Hepatocyte (in vitro differentiated cells): ENCODE results near the gene AOPEP.

ENCODE experiments used
- EZH2 ChIP-seq: fragments of 200-600 bp; sonication (generic); IDR thresholded peaks from 2 replicates; pipeline ENCODE4 v1.6.1; 2016; ENCODE audit warnings: antibody characterized with exemption, mild to moderate bottlenecking, borderline replicate concordance
- EZH2phosphoT487 ChIP-seq: fragments of 200-600 bp; sonication (generic); IDR thresholded peaks from one replicate; pipeline ENCODE4 v1.6.1; 2018; ENCODE audit warnings: antibody characterized with exemption, mild to moderate bottlenecking, low read depth, moderate library complexity; ENCODE audit not compliant: unreplicated experiment, severe bottlenecking
- TF ChIP-seq, protein P1 (sequence below): fragments of 200-600 bp; sonication (generic); IDR thresholded peaks from 2 replicates; pipeline ENCODE4 v1.5.1; 2016; ENCODE audit warnings: antibody characterized with exemption, mild to moderate bottlenecking; ENCODE audit not compliant: poor library complexity

DNA sequence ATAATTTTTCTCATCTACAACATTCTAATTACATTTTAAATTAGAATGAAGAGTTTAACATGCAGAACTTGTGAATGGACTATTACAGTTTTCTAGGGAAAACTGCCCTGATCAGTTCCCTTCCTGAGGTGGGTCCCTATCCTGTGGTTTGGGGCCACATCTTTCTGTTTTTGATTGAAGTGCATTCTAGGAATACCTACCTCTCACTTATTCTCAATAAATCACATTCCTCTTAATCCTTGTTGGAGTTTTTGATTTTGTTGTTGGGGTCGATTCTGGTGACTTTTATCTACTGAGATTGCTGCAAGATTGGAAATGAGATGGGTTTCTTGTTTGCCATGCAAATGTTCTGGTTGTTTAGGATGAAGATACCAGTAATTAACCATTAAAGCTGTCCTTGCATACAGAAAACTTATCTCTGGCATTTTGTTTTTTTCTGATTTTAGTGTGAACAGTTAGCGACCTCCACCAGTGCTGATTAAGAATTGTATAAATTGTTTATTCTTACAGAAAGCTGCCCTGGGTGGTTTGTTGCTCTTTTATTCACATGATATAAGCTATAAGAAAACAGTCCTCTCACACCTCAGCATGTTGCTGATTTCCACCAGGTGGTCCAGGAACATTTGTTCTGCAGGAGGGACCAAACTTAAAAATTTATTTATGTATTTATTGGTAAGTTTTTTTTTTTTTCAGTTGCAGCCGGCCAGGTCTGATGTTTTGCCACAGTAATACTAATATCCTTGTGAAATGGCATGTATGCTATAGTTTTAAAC is 321.1 kb downstream of the AOPEP start:
- TF ChIP-seq, protein P1, sequence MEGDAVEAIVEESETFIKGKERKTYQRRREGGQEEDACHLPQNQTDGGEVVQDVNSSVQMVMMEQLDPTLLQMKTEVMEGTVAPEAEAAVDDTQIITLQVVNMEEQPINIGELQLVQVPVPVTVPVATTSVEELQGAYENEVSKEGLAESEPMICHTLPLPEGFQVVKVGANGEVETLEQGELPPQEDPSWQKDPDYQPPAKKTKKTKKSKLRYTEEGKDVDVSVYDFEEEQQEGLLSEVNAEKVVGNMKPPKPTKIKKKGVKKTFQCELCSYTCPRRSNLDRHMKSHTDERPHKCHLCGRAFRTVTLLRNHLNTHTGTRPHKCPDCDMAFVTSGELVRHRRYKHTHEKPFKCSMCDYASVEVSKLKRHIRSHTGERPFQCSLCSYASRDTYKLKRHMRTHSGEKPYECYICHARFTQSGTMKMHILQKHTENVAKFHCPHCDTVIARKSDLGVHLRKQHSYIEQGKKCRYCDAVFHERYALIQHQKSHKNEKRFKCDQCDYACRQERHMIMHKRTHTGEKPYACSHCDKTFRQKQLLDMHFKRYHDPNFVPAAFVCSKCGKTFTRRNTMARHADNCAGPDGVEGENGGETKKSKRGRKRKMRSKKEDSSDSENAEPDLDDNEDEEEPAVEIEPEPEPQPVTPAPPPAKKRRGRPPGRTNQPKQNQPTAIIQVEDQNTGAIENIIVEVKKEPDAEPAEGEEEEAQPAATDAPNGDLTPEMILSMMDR: no peak
- TF ChIP-seq EZH2 (no peak), EZH2phosphoT487 (no peak)
